Common myeloid progenitor, CD34-positive (primary cell): ENCODE results near the gene ANKS1A.

Experiments
- CTCF ChIA-PET: fragments of 350-600 bp; sonication (Branson Sonifier 250); formaldehyde crosslinking; loops from one replicate; lab custom pipeline; 2021; ENCODE audit warnings: antibody characterized with exemption; lab: Charles Lee
- POLR2A ChIA-PET: fragments of 350-600 bp; sonication (Branson Sonifier 250); formaldehyde crosslinking; loops from one replicate; lab custom pipeline; 2021; ENCODE audit warnings: antibody characterized with exemption; lab: Charles Lee
- DNase-seq, 3 donors: peaks; one replicate each; pipeline versions ENCODE4 v3.0.0 to v3.0.0-alpha.2; 2013
- H3K27ac ChIP-seq, 2 experiments: 1 replicate in 1 of 2; 2 replicates in 1 of 2; pipeline ENCODE4 v1.7.0; 2013; ENCODE audit warnings: inconsistent platforms in 2 of 2, low read length in 2 of 2, mild to moderate bottlenecking in 2 of 2, low read depth in 1 of 2, moderate library complexity in 1 of 2; ENCODE audit not compliant: severe bottlenecking in 2 of 2, insufficient read depth in 1 of 2, poor library complexity in 1 of 2
- H3K27me3 ChIP-seq, 5 experiments: replicated peaks in 2 of 5; 1 replicate in 3 of 5; 2 replicates in 2 of 5; pipeline versions ENCODE4 v1.6.1 to v1.7.0; 2013; ENCODE audit warnings: low read length in 4 of 5, mild to moderate bottlenecking in 2 of 5, moderate library complexity in 2 of 5, inconsistent platforms in 1 of 5; ENCODE audit not compliant: insufficient read depth in 5 of 5, control insufficient read depth in 4 of 5
- H3K36me3 ChIP-seq, 4 experiments: 1 replicate in 2 of 4; 2 replicates in 2 of 4; pipeline versions ENCODE4 v1.6.1 to v1.7.0; 2013; ENCODE audit warnings: low read length in 3 of 4, control low read depth in 1 of 4, mild to moderate bottlenecking in 1 of 4; ENCODE audit not compliant: control insufficient read depth in 4 of 4, insufficient read depth in 4 of 4
- H3K4me1 ChIP-seq, 4 experiments: 1 replicate in 3 of 4; 2 replicates in 1 of 4; pipeline versions ENCODE4 v1.6.1 to v1.7.1; 2013; ENCODE audit warnings: low read length in 3 of 4, mild to moderate bottlenecking in 3 of 4, control low read depth in 1 of 4, inconsistent platforms in 1 of 4, moderate library complexity in 1 of 4; ENCODE audit not compliant: control insufficient read depth in 4 of 4, insufficient read depth in 4 of 4; ENCODE audit errors: control extremely low read depth in 1 of 4
- H3K4me3 ChIP-seq, 7 experiments: 1 replicate in 4 of 7; 2 replicates in 3 of 7; pipeline versions ENCODE4 v1.5.1 to v1.7.0; 2013; ENCODE audit warnings: mild to moderate bottlenecking in 7 of 7, low read length in 6 of 7, moderate library complexity in 6 of 7, inconsistent platforms in 2 of 7, low read depth in 2 of 7, control low read depth in 1 of 7; ENCODE audit not compliant: insufficient read depth in 4 of 7, control insufficient read depth in 1 of 7; ENCODE audit errors: extremely low read depth in 1 of 7
- H3K9me3 ChIP-seq, 5 experiments: 1 replicate in 4 of 5; 2 replicates in 1 of 5; pipeline versions ENCODE4 v1.6.1 to v1.7.1; 2013; ENCODE audit warnings: low read length in 4 of 5, mild to moderate bottlenecking in 2 of 5, inconsistent platforms in 1 of 5, low read depth in 1 of 5, moderate library complexity in 1 of 5; ENCODE audit not compliant: control insufficient read depth in 4 of 5, insufficient read depth in 2 of 5; ENCODE audit errors: control extremely low read depth in 1 of 5
- WGBS: methylation state at CpG from one replicate; pipeline ENCODE4 v1.1.5; 2013; ENCODE audit not compliant: insufficient coverage; 5-methylcytosine and 5-hydroxymethylcytosine counted together

The ANKS1A gene

GRCh38 chr6:34950849-34951248, 61.8 kb downstream of the ANKS1A start:
- 100% methylated on average over 1 of the region's 5 CpGs for WGBS
- no peak overlapping the region for H3K4me3 ChIP-seq

GRCh38 chr6:34951731-34952130, 62.7 kb downstream of the ANKS1A start:
- 100% methylated on average over 2 of the region's 4 CpGs for WGBS

More at GRCh38 chr6:34950849-34951248, 61.8 kb downstream of the ANKS1A start:
- ChIA-PET CTCF (interaction anchor here (1.1 to 2.2 kb wide), 2 partner anchors 12 to 22 kb away, joined by 4 to 5 read pairs; no protein-coding TSS in a partner anchor), POLR2A (interaction anchor here (0.5 to 0.6 kb wide), 2 partner anchors 197 to 219 kb away, joined by 3 read pairs; no protein-coding TSS in a partner anchor)
- no peak for DNase-seq
- Histone ChIP-seq H3K36me3 (no peaks in the 10 kb centered on the region), H3K9me3 (no peaks in the 10 kb centered on the region), H3K27me3 (no peaks in the 10 kb centered on the region), H3K27ac (no peak overlapping the region), H3K4me1 (peaks cover 4 to 23% (median 19%) of the 10 kb centered on the region in 4 experiments)

GRCh38 chr6:34953061-34954025, 64.3 kb downstream of the ANKS1A start:
- H3K9me3 ChIP-seq: no peaks in the 10 kb centered on the region
- DNase-seq: peak in 1 of 3 donors; percentile 30
- peaks cover 0 to 1% (median 0%) of the 10 kb centered on the region in 4 experiments for H3K36me3 ChIP-seq
- 92% methylated on average over 1 of the region's 2 CpGs for WGBS
- CTCF ChIA-PET: no interaction called here
- peaks cover 10 to 44% (median 36%) of the 10 kb centered on the region in 4 experiments for H3K4me1 ChIP-seq
- no peaks in the 10 kb centered on the region for H3K27me3 ChIP-seq
- H3K27ac ChIP-seq: no peak overlapping the region
- H3K4me3 ChIP-seq: no peak overlapping the region
- POLR2A ChIA-PET: interaction anchor here (0.7 kb wide), 1 partner anchor 18 kb away, joined by 4 read pairs; no protein-coding TSS in a partner anchor

More at GRCh38 chr6:34951731-34952130, 62.7 kb downstream of the ANKS1A start:
- Histone ChIP-seq H3K9me3 (no peaks in the 10 kb centered on the region), H3K27me3 (no peaks in the 10 kb centered on the region), H3K36me3 (no peaks in the 10 kb centered on the region), H3K4me3 (no peak overlapping the region), H3K27ac (no peak overlapping the region), H3K4me1 (peaks cover 8 to 31% (median 26%) of the 10 kb centered on the region in 4 experiments)
- ChIA-PET POLR2A (no interaction called here), CTCF (interaction anchor here (0.9 to 1.6 kb wide), 3 partner anchors 11 to 15 kb away, joined by 3 read pairs; no protein-coding TSS in a partner anchor)
- no peak for DNase-seq

- H3K4me1 ChIP-seq: peaks cover 10 to 58% (median 37%) of the 10 kb centered on the region in 4 experiments
- peak; percentile 57 to 89 (median 85) for DNase-seq
- POLR2A ChIA-PET: no interaction called here
- H3K27me3 ChIP-seq: no peaks in the 10 kb centered on the region
- H3K9me3 ChIP-seq: no peaks in the 10 kb centered on the region
- peak overlapping the region in 1 of 2 experiments; percentile 65 for H3K27ac ChIP-seq
- no CpG with 5 or more reads among the region's 3 CpGs for WGBS
- H3K36me3 ChIP-seq: peaks cover 0 to 9% (median 0%) of the 10 kb centered on the region in 4 experiments
- H3K4me3 ChIP-seq: peak overlapping the region in 2 of 7 experiments; percentile 25 to 36
- CTCF ChIA-PET: no interaction called here
These were observed 66.4 kb downstream of the ANKS1A start for GRCh38 chr6:34955442-34955841.

GRCh38 chr6:34957231-34957783, 68.3 kb downstream of the ANKS1A start:
- H3K9me3 ChIP-seq: no peaks in the 10 kb centered on the region
- H3K27me3 ChIP-seq: no peaks in the 10 kb centered on the region
- no peak overlapping the region for H3K4me3 ChIP-seq
- WGBS: 100% methylated on average over 1 of the region's 2 CpGs
- peaks cover 14 to 68% (median 40%) of the 10 kb centered on the region in 4 experiments for H3K4me1 ChIP-seq
- ChIA-PET CTCF (interaction anchor here (0.7 kb wide), 1 partner anchor 291 kb away, joined by 3 read pairs; no protein-coding TSS in a partner anchor), POLR2A (no interaction called here)
- peaks cover 0 to 9% (median 0%) of the 10 kb centered on the region in 4 experiments for H3K36me3 ChIP-seq
- H3K27ac ChIP-seq: no peak overlapping the region
- no peak for DNase-seq

- H3K27ac ChIP-seq: no peak overlapping the region
- H3K4me1 ChIP-seq: peaks cover 14 to 63% (median 37%) of the 10 kb centered on the region in 4 experiments
- H3K36me3 ChIP-seq: peaks cover 0 to 9% (median 0%) of the 10 kb centered on the region in 4 experiments
- H3K4me3 ChIP-seq: no peak overlapping the region
- no peaks in the 10 kb centered on the region for H3K27me3 ChIP-seq
- H3K9me3 ChIP-seq: no peaks in the 10 kb centered on the region
- DNase-seq: no peak
- WGBS: 100% methylated on average over 2 of the region's 2 CpGs
- CTCF ChIA-PET: interaction anchor here (0.6 kb wide), 1 partner anchor 8 kb away, joined by 3 read pairs; no protein-coding TSS in a partner anchor
- POLR2A ChIA-PET: no interaction called here
These were observed 69.7 kb downstream of the ANKS1A start for GRCh38 chr6:34958734-34959133.
